ENCODE data around the gene DTHD1.

The DTHD1 gene

GRCh38 chr4:36313703-36314102 lies 32.3 kb downstream of the DTHD1 start:
- no peak for DNase-seq

GRCh38 chr4:36316607-36317006 lies 35.2 kb downstream of the DTHD1 start:
- DNase-seq: peak in 1 of 4 experiments; percentile 29

GRCh38 chr4:36317721-36318120 lies 36.3 kb downstream of the DTHD1 start:
- no peak for DNase-seq

GRCh38 chr4:36320117-36320896 lies 38.9 kb downstream of the DTHD1 start:
- DNase-seq: peak in 3 of 4 experiments; percentile 24 to 84 (median 82)

GRCh38 chr4:36321176-36321575 lies 39.8 kb downstream of the DTHD1 start:
- DNase-seq: peak in 3 of 4 experiments; percentile 18 to 37 (median 19)

- DNase-seq: peak; percentile 76 to 94 (median 84)
Measured at GRCh38 chr4:36322921-36323354, 41.5 kb downstream of the DTHD1 start.

- DNase-seq: peak; percentile 67 to 89 (median 78)
Measured at GRCh38 chr4:36323816-36324419, 42.5 kb downstream of the DTHD1 start.

GRCh38 chr4:36324808-36325207 lies 43.4 kb downstream of the DTHD1 start:
- no peak for DNase-seq

GRCh38 chr4:36325499-36325898 lies 44.1 kb downstream of the DTHD1 start:
- peak; percentile 69 to 90 (median 82) for DNase-seq

GRCh38 chr4:36325926-36326325 lies 44.5 kb downstream of the DTHD1 start:
- peak; percentile 66 to 86 (median 76) for DNase-seq

GRCh38 chr4:36326476-36327029 lies 45.1 kb downstream of the DTHD1 start:
- peak; percentile 46 to 65 (median 54) for DNase-seq

- no peak for DNase-seq
Measured at GRCh38 chr4:36327400-36327799, 46.0 kb downstream of the DTHD1 start.

- DNase-seq: peak; percentile 49 to 84 (median 68)
Measured at GRCh38 chr4:36328130-36328529, 46.7 kb downstream of the DTHD1 start.

- no peak for DNase-seq
Measured at GRCh38 chr4:36329228-36329627, 47.8 kb downstream of the DTHD1 start.

- DNase-seq: peak in 1 of 4 experiments; percentile 39
Measured at GRCh38 chr4:36330796-36331195, 49.4 kb downstream of the DTHD1 start.

GRCh38 chr4:36332023-36332781 lies 50.8 kb downstream of the DTHD1 start:
- no peak for DNase-seq

- DNase-seq: no peak
Measured at GRCh38 chr4:36332782-36333131, 51.3 kb downstream of the DTHD1 start.

- DNase-seq: no peak
Measured at GRCh38 chr4:36333303-36333877, 52.0 kb downstream of the DTHD1 start.

GRCh38 chr4:36337665-36338185 lies 56.3 kb downstream of the DTHD1 start:
- DNase-seq: peak in 2 of 4 experiments; percentile 54 to 68

GRCh38 chr4:36338973-36339372 lies 57.6 kb downstream of the DTHD1 start:
- no peak for DNase-seq

GRCh38 chr4:36341936-36342335 lies 60.5 kb downstream of the DTHD1 start:
- no peak for DNase-seq

- no peak for DNase-seq
Measured at GRCh38 chr4:36343501-36344175, 62.2 kb downstream of the DTHD1 start.

Data from suppressor macrophage (primary cell).